ENCODE measurements around the gene PSENEN. TPM values are rescaled to one million over a fixed set of nuclear protein-coding genes. Genes with fewer than 3 reads are reported as not detected.
A peak's percentile ranks its signal among the peaks of the same experiment; 100 is the strongest.

The PSENEN gene
- total RNA-seq, 2 donors from 2014 or later, result 10.6 to 21.1 TPM

DNA sequence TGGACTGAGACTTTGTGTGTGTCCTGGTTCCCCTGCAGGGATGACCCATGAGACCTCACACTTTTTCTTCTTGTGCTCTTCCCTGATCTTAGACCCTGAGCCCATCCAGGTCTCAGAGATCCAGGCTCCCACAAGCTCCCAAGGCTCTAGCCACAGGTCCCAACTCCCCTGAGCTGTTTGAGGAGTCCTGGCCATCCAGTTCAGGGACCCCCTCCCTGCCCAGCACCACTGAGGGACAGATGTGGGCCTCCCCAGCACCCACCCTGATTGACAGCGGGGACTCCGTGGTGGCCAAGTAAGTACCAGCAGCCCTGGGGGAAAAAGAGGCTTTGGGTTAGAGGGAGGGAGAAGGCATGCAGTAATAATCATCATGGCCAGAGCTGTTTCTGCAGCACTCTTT, 14.2 kb downstream of the PSENEN start:
- DNase-seq (no peak), ATAC-seq (no peak)
- TF ChIP-seq POLR2A (IDR thresholded peaks at IDR 0.05), result no peak
- TF ChIP-seq CTCF (IDR thresholded peaks at IDR 0.05), result no peak
- Histone ChIP-seq H3K36me3 (replicated peaks in 1 of 2; ENCODE audit: insufficient read depth in 1 of 2, low read depth in 2 of 2) (peaks cover 0 to 5% of the 10 kb centered on the region in 2 donors), H3K4me3 (no peak overlapping the region), H3K27ac (no peak overlapping the region), H3K9me3 (no peaks in the 10 kb centered on the region), H3K4me1 (peaks cover 29% of the 10 kb centered on the region), H3K27me3 (no peaks in the 10 kb centered on the region)
- 93 to 100% methylated on average over 2 of the region's 2 CpGs for WGBS, 2 donors
- intact Hi-C loops (cut with DNase I), result no loop called here

- Histone ChIP-seq H3K4me1 (peaks cover 29% of the 10 kb centered on the region), H3K9me3 (no peaks in the 10 kb centered on the region), H3K4me3 (no peak overlapping the region), H3K27ac (no peak overlapping the region), H3K36me3 (replicated peaks in 1 of 2; ENCODE audit: insufficient read depth in 1 of 2, low read depth in 2 of 2) (peaks cover 0 to 7% of the 10 kb centered on the region in 2 donors), H3K27me3 (no peaks in the 10 kb centered on the region)
- DNase-seq (no peak), ATAC-seq (no peak)
- WGBS, 2 donors, result 92 to 96% methylated on average over 4 of the region's 4 CpGs
- TF ChIP-seq CTCF (IDR thresholded peaks at IDR 0.05) (no peak), POLR2A (IDR thresholded peaks at IDR 0.05) (no peak)
- intact Hi-C loops (cut with DNase I), result no loop called here
These were observed 15.4 kb downstream of the PSENEN start for GRCh38 chr19:35760711-35761349.

GRCh38 chr19:35764432-35765315, 19.2 kb downstream of the PSENEN start:
- intact Hi-C loops (cut with DNase I), result no loop called here
- TF ChIP-seq CTCF (IDR thresholded peaks at IDR 0.05) (no peak), POLR2A (IDR thresholded peaks at IDR 0.05) (no peak)
- Histone ChIP-seq H3K9me3 (no peaks in the 10 kb centered on the region), H3K4me1 (peaks cover 14% of the 10 kb centered on the region), H3K27me3 (no peaks in the 10 kb centered on the region), H3K4me3 (no peak overlapping the region), H3K36me3 (replicated peaks in 1 of 2; ENCODE audit: insufficient read depth in 1 of 2, low read depth in 2 of 2) (peaks cover 0 to 7% of the 10 kb centered on the region in 2 donors), H3K27ac (no peak overlapping the region)
- DNase-seq, result no peak
- no peak for ATAC-seq
- WGBS, 2 donors, result 95 to 97% methylated on average over 16 to 17 of the region's 17 CpGs

DNA sequence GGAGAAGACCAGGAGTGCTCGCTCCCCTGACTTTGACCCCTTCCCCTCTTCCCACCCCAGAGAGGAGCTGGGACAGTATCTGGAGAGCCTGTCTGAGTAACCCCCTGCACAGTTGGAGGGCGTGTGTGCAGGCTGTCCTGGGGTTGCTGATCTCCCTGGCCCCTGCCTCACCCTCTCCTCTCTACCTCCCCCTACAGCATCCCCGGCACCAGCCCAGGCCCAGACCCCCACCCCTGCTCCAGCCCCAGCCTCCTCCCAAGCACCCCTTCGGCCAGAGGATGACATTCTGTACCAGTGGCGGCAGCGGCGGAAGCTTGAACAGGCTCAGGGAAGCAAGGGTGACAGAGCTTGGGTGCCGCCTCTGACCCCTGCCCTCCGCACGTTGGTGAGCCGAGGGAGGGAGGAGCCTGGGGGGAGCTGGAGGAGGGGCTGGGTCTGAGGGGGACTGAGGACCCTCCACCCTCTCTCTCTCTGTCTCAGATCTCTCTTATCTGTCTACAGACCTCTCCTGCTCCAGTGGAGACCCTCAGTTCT, 21.2 kb downstream of the PSENEN start:
- Histone ChIP-seq H3K27ac (no peak overlapping the region), H3K27me3 (no peaks in the 10 kb centered on the region), H3K4me3 (no peak overlapping the region), H3K4me1 (peaks cover 12% of the 10 kb centered on the region), H3K9me3 (no peaks in the 10 kb centered on the region), H3K36me3 (replicated peaks in 1 of 2; ENCODE audit: insufficient read depth in 1 of 2, low read depth in 2 of 2) (peaks cover 0 to 7% of the 10 kb centered on the region in 2 donors)
- 78 to 84% methylated on average over 2 to 10 of the region's 11 CpGs for WGBS, 2 donors
- no peak for DNase-seq
- no peak for TF ChIP-seq POLR2A (IDR thresholded peaks at IDR 0.05)
- TF ChIP-seq CTCF (IDR thresholded peaks at IDR 0.05), result no peak
- intact Hi-C loops (cut with DNase I), result no loop called here
- peak; percentile 7 for ATAC-seq
